GM18505 (cell line): ENCODE measurements around the gene CCDC70.

ENCODE experiments used
- ATAC-seq: cut with Tn5 transposase; IDR thresholded peaks from one replicate; pipeline ENCODE4 v1.9.1; 2021; ENCODE audit not compliant: unreplicated experiment
- POLR2A ChIP-seq: IDR thresholded peaks from 4 replicates; pipeline ENCODE4 v1.6.1; 2011; ENCODE audit warnings: borderline replicate concordance; ENCODE audit not compliant: insufficient read depth, insufficient read length; ENCODE audit errors: extremely low read depth

The CCDC70 gene

DNA sequence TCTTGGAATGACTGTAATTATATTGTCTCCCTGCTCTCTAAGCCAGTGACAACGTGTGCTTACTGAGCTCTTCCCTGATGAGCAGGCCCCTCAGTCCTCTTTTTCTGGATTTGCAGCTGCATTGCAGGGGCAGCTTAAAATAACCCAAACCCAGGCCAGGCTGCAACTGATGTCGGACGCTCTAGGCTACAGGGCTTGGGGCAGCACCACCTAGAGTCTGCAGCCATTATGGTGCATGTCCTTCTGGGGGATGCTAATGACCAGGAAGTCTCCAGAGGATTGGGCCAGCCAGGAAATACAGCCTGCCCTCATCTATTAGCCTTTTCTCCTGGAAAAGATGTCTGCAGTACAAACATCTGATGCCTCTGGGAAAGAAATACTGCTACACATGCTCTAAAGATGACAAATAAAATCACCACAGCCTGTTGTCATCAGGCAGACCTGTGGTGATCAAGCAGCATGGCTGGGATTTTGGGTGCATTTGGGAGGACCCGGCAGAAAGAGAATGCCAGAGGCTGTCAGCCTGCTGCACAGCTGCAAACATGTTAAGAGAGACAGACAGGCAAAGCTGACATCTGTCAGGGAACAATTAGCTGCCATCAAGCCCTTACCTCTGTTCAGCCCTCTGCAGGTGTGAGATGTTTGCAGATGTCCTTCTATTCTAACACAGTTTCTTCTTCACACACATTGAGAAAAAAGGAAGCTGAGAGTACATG lies 51.8 kb downstream of the CCDC70 start:
- no peak for TF ChIP-seq POLR2A
- no peak for ATAC-seq

DNA sequence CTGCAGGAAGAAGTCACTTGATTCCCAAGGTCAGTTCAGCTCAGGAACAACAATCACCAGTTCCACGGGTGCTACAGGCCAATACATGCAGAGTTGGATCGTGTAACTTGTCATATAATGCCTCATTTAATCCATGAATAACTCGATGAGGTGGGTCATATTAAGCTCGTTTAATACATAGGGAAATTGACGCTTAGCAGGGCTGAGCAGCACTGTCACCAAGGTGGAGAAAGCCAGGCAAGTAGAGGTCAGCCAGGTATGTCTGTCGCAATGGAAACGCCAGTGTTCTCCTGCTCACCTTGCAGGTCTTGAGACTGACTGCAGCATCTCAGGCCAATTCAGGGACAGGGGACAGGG lies 52.3 kb downstream of the CCDC70 start:
- no peak for ATAC-seq
- TF ChIP-seq POLR2A: no peak
